HEK293T (cell line): ENCODE data around the gene MYOG.

Experiments used
- ARNT ChIP-seq: fragments of 450-650 bp; IDR thresholded peaks from 2 replicates; pipeline ENCODE4 v1.6.1; 2017; ENCODE audit warnings: mild to moderate bottlenecking
- FOXA1 ChIP-seq: fragments of 450-650 bp; IDR thresholded peaks from 2 replicates; pipeline ENCODE4 v1.6.1; 2016; ENCODE audit warnings: mild to moderate bottlenecking
- FOXK2 ChIP-seq: fragments of 450-650 bp; IDR thresholded peaks from 2 replicates; pipeline ENCODE4 v1.6.1; 2016; ENCODE audit warnings: mild to moderate bottlenecking
- L3MBTL2 ChIP-seq: fragments of 450-650 bp; conservative IDR thresholded peaks from 2 replicates; pipeline ENCODE4 v1.6.1; 2016; ENCODE audit warnings: mild to moderate bottlenecking

DNA sequence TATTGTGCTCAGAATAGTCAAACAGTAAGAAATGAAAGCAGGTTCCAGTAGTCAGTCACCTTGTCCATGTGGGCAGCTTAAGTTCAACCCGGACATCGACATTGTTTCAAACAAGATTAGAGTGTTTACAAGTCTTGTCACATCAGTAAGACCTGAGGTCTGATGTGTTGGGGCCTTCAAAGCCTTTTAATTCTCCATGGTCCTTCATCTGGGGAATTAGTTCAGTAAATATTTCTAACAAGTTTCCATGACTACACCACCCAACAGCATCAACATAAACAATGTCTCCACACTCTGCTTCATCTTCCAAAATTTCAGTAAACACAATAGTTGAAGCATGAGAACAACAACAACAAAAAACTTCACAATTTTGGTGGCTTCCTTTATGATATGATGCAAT lies 26.7 kb upstream of the MYOG start:
- TF ChIP-seq ARNT = no peak
- TF ChIP-seq L3MBTL2 = no peak
- TF ChIP-seq FOXA1 = no peak
- no peak for TF ChIP-seq FOXK2
